Transverse colon (tissue), 4 donors: ENCODE measurements around the gene CCNJL. TPM values are rescaled to one million over a fixed set of nuclear protein-coding genes. Genes with fewer than 3 reads are reported as not detected.
A peak's percentile ranks its signal among the peaks of the same experiment; 100 is the strongest.

Experiments
- DNase-seq: peaks from one replicate; pipeline ENCODE4 v3.0.0-alpha.2; 2019
- H3K27ac ChIP-seq, 4 donors: fragments of 200-600 bp; sonication (generic); 2 replicates each; pipeline ENCODE4 v1.5.1; 2016 to 2018; ENCODE audit warnings: inconsistent platforms in 4 of 4
- H3K27me3 ChIP-seq: fragments of 200-600 bp; sonication (generic); 2 replicates; pipeline ENCODE4 v1.5.1; 2017; ENCODE audit warnings: inconsistent platforms
- H3K36me3 ChIP-seq, 4 donors: fragments of 200-600 bp; sonication (generic); 2 replicates each; pipeline ENCODE4 v1.5.1; 2017 to 2019; ENCODE audit warnings: inconsistent platforms in 4 of 4
- H3K4me1 ChIP-seq, 4 donors: fragments of 200-600 bp; sonication (generic); 2 replicates each; pipeline ENCODE4 v1.5.1; 2017 to 2020; ENCODE audit warnings: inconsistent platforms in 4 of 4
- H3K4me3 ChIP-seq, 4 donors: fragments of 200-600 bp; sonication (generic); 1 replicate in 1 of 4; 2 replicates in 3 of 4; pipeline versions ENCODE4 v1.5.1 to v1.6.1; 2017 to 2019; ENCODE audit warnings: inconsistent platforms in 4 of 4
- H3K9me3 ChIP-seq, 2 donors: fragments of 200-600 bp; sonication (generic); 2 replicates each; pipeline ENCODE4 v1.5.1; 2017 to 2019; ENCODE audit warnings: inconsistent platforms in 2 of 2
- EP300 ChIP-seq: sonication (generic); formaldehyde crosslinking; IDR thresholded peaks from one replicate; pipeline ENCODE4 v1.6.1; 2017; ENCODE audit warnings: antibody characterized with exemption, low read depth
- POLR2A ChIP-seq: fragments of 450-650 bp; IDR thresholded peaks from one replicate; pipeline ENCODE4 v1.6.1; 2016; ENCODE audit warnings: antibody characterized with exemption, mild to moderate bottlenecking, moderate library complexity
- POLR2AphosphoS5 ChIP-seq, 3 donors: sonication (generic); formaldehyde crosslinking; IDR thresholded peaks; one replicate each; pipeline ENCODE4 v1.6.1; 2016; ENCODE audit warnings: antibody characterized with exemption in 3 of 3
- WGBS, 2 donors: methylation state at CpG; one replicate each; pipeline ENCODE4 v1.1.5; 2018; ENCODE audit warnings: low coverage in 1 of 2; 5-methylcytosine and 5-hydroxymethylcytosine counted together
- in situ Hi-C, 4 donors: fragments of 200-750 bp; cut with MboI; loops; one replicate each; pipeline versions ENCODE4 v1.15.0 to v1.15.1; 2017; ENCODE audit warnings: low sequenced_read_pairs in 3 of 4, low pct_ligation_motif_present in 1 of 4, low pct_unique_long_range_greater_than_20kb in 1 of 4
- intact Hi-C: fragments of 100-400 bp; cut with DNase I; formaldehyde crosslinking; loops from one replicate; pipeline ENCODE4 v1.15.1; 2023; ENCODE audit warnings: low total_unique reads
- total RNA-seq, 4 donors: library from RNA; depleted of rRNA; stranded (reverse); fragments of >200 nt; gene quantifications; one replicate each; pipeline ENCODE4 v1.1.0, GENCODE V29; 2016
- TF ChIP-seq, protein P1 (sequence below), 5 experiments: fragments of 200-600 bp in 3 of 5; fragments of 450-650 bp in 2 of 5; sonication (generic) in 3 of 5; IDR thresholded peaks; 1 replicate in 2 of 5; 2 replicates in 3 of 5; pipeline ENCODE4 v1.5.1; 2016 to 2017; ENCODE audit warnings: antibody characterized with exemption in 5 of 5, inconsistent platforms in 3 of 5, mild to moderate bottlenecking in 2 of 5, moderate library complexity in 1 of 5

CCNJL gene
- total RNA-seq, 4 donors from 2014 or later: 23.9 to 37.6 (median 28.3) TPM

DNA sequence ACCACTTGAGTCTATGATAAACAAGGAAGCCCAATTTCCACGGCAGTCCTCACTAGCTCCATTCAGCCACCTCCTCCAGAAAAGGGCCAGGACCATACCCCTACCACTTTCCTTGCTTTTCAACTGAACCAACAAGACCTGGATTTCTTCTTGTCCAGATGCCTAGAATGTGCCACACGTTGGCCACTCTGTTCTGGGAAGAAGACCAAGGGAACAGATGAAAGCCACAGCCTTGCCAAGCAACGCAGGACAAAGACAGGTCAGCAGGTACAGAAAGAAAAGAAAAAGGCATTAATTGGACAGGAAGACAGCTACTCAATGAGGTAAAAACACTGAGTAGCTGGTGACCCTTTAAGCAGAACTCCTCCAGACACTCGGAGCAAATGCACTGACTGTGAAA is 2.2 kb downstream of the CCNJL start:
- H3K36me3 ChIP-seq: no peaks in the 10 kb centered on the region
- H3K4me3 ChIP-seq: no peak overlapping the region
- H3K27ac ChIP-seq: peak overlapping the region in 1 of 4 donors; percentile 23
- H3K9me3 ChIP-seq: no peaks in the 10 kb centered on the region
- in situ Hi-C loops (no loop called here), intact Hi-C loops (no loop called here)
- peaks cover 0 to 46% (median 27%) of the 10 kb centered on the region in 4 donors for H3K4me1 ChIP-seq
- TF ChIP-seq POLR2A (no peak), EP300 (no peak), POLR2AphosphoS5 (IDR thresholded peaks at IDR 0.05) (no peak)
- TF ChIP-seq, protein P1, sequence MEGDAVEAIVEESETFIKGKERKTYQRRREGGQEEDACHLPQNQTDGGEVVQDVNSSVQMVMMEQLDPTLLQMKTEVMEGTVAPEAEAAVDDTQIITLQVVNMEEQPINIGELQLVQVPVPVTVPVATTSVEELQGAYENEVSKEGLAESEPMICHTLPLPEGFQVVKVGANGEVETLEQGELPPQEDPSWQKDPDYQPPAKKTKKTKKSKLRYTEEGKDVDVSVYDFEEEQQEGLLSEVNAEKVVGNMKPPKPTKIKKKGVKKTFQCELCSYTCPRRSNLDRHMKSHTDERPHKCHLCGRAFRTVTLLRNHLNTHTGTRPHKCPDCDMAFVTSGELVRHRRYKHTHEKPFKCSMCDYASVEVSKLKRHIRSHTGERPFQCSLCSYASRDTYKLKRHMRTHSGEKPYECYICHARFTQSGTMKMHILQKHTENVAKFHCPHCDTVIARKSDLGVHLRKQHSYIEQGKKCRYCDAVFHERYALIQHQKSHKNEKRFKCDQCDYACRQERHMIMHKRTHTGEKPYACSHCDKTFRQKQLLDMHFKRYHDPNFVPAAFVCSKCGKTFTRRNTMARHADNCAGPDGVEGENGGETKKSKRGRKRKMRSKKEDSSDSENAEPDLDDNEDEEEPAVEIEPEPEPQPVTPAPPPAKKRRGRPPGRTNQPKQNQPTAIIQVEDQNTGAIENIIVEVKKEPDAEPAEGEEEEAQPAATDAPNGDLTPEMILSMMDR (IDR thresholded peaks at IDR 0.05): no peak
- no peak for DNase-seq
- peaks cover 38% of the 10 kb centered on the region for H3K27me3 ChIP-seq
- WGBS, 2 donors: 79 to 80% methylated on average over 3 to 4 of the region's 4 CpGs

DNA sequence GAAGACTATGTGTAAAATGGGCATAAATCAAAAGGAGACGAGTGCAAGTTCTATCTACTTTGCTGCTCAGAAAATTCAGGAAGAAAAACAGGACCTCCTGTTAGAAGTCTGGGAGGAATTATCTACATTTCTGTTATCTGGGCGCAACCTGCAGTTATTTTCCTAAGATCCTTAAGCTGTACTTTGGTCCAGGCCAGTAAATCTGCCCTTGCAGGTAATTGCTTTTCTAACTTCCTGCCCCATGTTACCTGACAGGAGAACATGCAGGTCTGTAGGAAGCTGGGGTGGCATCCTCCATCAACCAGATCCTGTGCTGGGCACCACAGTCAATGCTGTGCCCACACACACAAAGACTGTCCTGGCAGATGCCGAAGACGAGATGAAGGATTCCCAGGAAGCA is 5.7 kb downstream of the CCNJL start:
- intact Hi-C loops: no loop called here
- whole genome bisulfite sequencing, 2 donors: 55 to 72% methylated on average over 2 to 4 of the region's 4 CpGs
- DNase-seq: peak; percentile 42
- Histone ChIP-seq H3K27me3 (peaks cover 12% of the 10 kb centered on the region), H3K36me3 (no peaks in the 10 kb centered on the region), H3K9me3 (no peaks in the 10 kb centered on the region), H3K4me1 (peaks cover 0 to 29% (median 22%) of the 10 kb centered on the region in 4 donors), H3K4me3 (no peak overlapping the region), H3K27ac (peak overlapping the region; percentile 58 to 79 (median 76))
- in situ Hi-C loops: no loop called here
- no peak for TF ChIP-seq POLR2A
- TF ChIP-seq POLR2AphosphoS5 (IDR thresholded peaks at IDR 0.05): no peak
- TF ChIP-seq EP300: no peak
- TF ChIP-seq, protein P1 (IDR thresholded peaks at IDR 0.05): no peak

DNA sequence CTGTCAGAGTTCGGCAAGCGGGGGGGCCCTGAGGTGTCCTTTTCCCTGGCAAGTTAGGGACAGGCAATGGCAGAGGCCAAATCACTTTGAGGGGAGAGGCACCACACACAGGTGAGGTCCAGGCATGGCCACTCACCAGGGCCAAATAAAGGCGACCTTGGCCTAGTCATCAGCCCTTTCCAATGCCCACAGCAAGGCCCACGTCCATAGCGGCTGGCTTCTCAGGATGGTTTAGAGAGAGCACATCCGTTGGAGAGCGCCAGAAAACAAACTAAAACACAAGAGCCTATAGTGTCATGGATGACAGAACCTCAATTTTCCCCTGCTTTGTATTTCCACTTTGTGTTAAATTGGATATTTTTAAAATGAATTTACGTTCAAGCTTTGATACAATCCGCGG is 7.0 kb downstream of the CCNJL start:
- Histone ChIP-seq H3K9me3 (no peaks in the 10 kb centered on the region), H3K27me3 (no peaks in the 10 kb centered on the region), H3K4me1 (peaks cover 0 to 20% (median 17%) of the 10 kb centered on the region in 4 donors), H3K4me3 (no peak overlapping the region), H3K36me3 (no peaks in the 10 kb centered on the region), H3K27ac (no peak overlapping the region)
- in situ Hi-C loops: no loop called here
- TF ChIP-seq POLR2A (no peak), POLR2AphosphoS5 (IDR thresholded peaks at IDR 0.05) (no peak), EP300 (no peak)
- TF ChIP-seq, protein P1 (IDR thresholded peaks at IDR 0.05): no peak
- intact Hi-C loops: no loop called here
- 85 to 92% methylated on average over 5 to 10 of the region's 10 CpGs for WGBS, 2 donors
- DNase-seq: no peak

DNA sequence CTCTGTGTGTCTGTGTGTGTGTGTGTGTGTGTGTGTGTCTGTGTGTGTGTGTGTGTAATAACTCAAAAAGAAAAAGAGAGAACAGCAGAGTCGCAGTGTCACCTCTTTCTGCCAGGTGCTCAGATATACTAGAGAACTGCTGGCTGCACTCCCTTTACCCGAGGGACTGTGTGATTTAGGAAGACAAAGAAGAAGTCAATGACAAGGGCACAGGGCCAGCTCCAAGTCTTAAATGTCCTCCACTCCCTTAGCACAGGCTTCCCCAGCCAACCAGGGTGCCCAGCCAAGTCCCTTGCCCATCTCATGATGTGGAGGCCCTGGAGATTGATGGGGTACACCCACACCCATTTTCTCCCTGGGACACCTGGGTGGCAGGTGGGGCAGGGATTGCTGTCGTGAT is 8.7 kb downstream of the CCNJL start:
- in situ Hi-C loops: no loop called here
- no peaks in the 10 kb centered on the region for H3K27me3 ChIP-seq
- 40 to 44% methylated on average over 1 to 3 of the region's 3 CpGs for WGBS, 2 donors
- DNase-seq: no peak
- H3K4me1 ChIP-seq: peaks cover 0 to 20% (median 17%) of the 10 kb centered on the region in 4 donors
- no peaks in the 10 kb centered on the region for H3K36me3 ChIP-seq
- intact Hi-C loops: no loop called here
- H3K4me3 ChIP-seq: no peak overlapping the region
- H3K9me3 ChIP-seq: no peaks in the 10 kb centered on the region
- no peak overlapping the region for H3K27ac ChIP-seq
- TF ChIP-seq, protein P1 (IDR thresholded peaks at IDR 0.05): no peak
- no peak for TF ChIP-seq POLR2AphosphoS5 (IDR thresholded peaks at IDR 0.05)
- TF ChIP-seq POLR2A: no peak
- TF ChIP-seq EP300: no peak
